ENCODE measurements around the gene PTCRA.
"Not testable (repeated sequence)": the region's sequence is repeated elsewhere in the genome, so short reads cannot be mapped to it uniquely, and the experiment has no call there.

Gene PTCRA

GRCh38 chr6:42915732-42916131, at the start of gene PTCRA:
Gene PTCRA (plus strand): TSS chr6:42916053. CDS start chr6:42916070, 17 bp downstream.
- no peak for TF ChIP-seq CTCF (IDR thresholded peaks at IDR 0.05; ENCODE audit: insufficient read depth, missing control alignments)
- no peak for FAIRE-seq
- no peak for DNase-seq (ENCODE audit: insufficient read length, low spot score)

GRCh38 chr6:42870145-42870936, 45.5 kb upstream of the PTCRA start:
- TF ChIP-seq CTCF (IDR thresholded peaks at IDR 0.05; ENCODE audit: insufficient read depth, missing control alignments) = no peak
- no peak for FAIRE-seq
- DNase-seq (ENCODE audit: insufficient read length, low spot score) = no peak

- TF ChIP-seq CTCF (IDR thresholded peaks at IDR 0.05; ENCODE audit: insufficient read depth, missing control alignments) = no peak
- no peak for FAIRE-seq
Measured at GRCh38 chr6:42871711-42872110, 44.1 kb upstream of the PTCRA start.

GRCh38 chr6:42873313-42873712, 42.5 kb upstream of the PTCRA start:
- DNase-seq (ENCODE audit: insufficient read length, low spot score) (peak; percentile 49), FAIRE-seq (no peak)
- TF ChIP-seq CTCF (IDR thresholded peaks at IDR 0.05; ENCODE audit: insufficient read depth, missing control alignments) = no peak

More at GRCh38 chr6:42871711-42872110, 44.1 kb upstream of the PTCRA start:
- no peak for DNase-seq (ENCODE audit: insufficient read length, low spot score)

GRCh38 chr6:42877695-42878094, 38.2 kb upstream of the PTCRA start:
- no peak for TF ChIP-seq CTCF (IDR thresholded peaks at IDR 0.05; ENCODE audit: insufficient read depth, missing control alignments)
- FAIRE-seq = no peak
- no peak for DNase-seq (ENCODE audit: insufficient read length, low spot score)

- TF ChIP-seq CTCF (IDR thresholded peaks at IDR 0.05; ENCODE audit: insufficient read depth, missing control alignments) = no peak
- no peak for FAIRE-seq
- DNase-seq (ENCODE audit: insufficient read length, low spot score) = peak; percentile 66
Measured at GRCh38 chr6:42879372-42880239, 36.2 kb upstream of the PTCRA start, which contains the start of gene RPL7L1. Gene RPL7L1 (plus strand): TSS chr6:42879616. CDS start chr6:42879911, 295 bp downstream.

- not testable (repeated sequence) for FAIRE-seq
Measured at GRCh38 chr6:42880240-42880817, 35.5 kb upstream of the PTCRA start.

More at GRCh38 chr6:42880240-42880817, 35.5 kb upstream of the PTCRA start:
- DNase-seq (ENCODE audit: insufficient read length, low spot score) = not testable (repeated sequence)
